ENCODE measurements around the gene CFAP65.

- no peak for TF ChIP-seq CTCF (IDR thresholded peaks at IDR 0.05)
- TF ChIP-seq POLR2A (IDR thresholded peaks at IDR 0.05) = no peak
- no peak for TF ChIP-seq POLR2AphosphoS5 (IDR thresholded peaks at IDR 0.05)
Measured at GRCh38 chr2:219084791-219085190, 43.5 kb upstream of the CFAP65 start.

Measured in upper lobe of left lung (tissue), 4 donors.